ENCODE measurements around the gene HP1BP3.

Gene HP1BP3

GRCh38 chr1:20719871-20720620 is 67.1 kb downstream of the HP1BP3 start:
- TF ChIP-seq FOXM1 (IDR thresholded peaks at IDR 0.05; ENCODE audit: borderline replicate concordance, low read depth) (no peak), TAF1 (IDR thresholded peaks at IDR 0.05; ENCODE audit: low read depth) (no peak), CEBPB (IDR thresholded peaks at IDR 0.05) (no peak), TEAD4 (IDR thresholded peaks at IDR 0.05) (no peak)

- no peak for TF ChIP-seq NFIC (IDR thresholded peaks at IDR 0.05)
- no peak for TF ChIP-seq CREB1 (IDR thresholded peaks at IDR 0.05; ENCODE audit: low read depth)
- no peak for TF ChIP-seq REST (IDR thresholded peaks at IDR 0.05; ENCODE audit: low read depth)
- no peak for TF ChIP-seq RAD21 (IDR thresholded peaks at IDR 0.05; ENCODE audit: low read depth)
- no peak for TF ChIP-seq ZBTB7A (IDR thresholded peaks at IDR 0.05; ENCODE audit: low read depth)
- no peak for TF ChIP-seq EP300 (IDR thresholded peaks at IDR 0.05; ENCODE audit: borderline replicate concordance)
- no peak for TF ChIP-seq MAX (IDR thresholded peaks at IDR 0.05)
- TF ChIP-seq CEBPB (IDR thresholded peaks at IDR 0.05): no peak
- TF ChIP-seq USF1 (IDR thresholded peaks at IDR 0.05): no peak
- TF ChIP-seq TEAD4 (IDR thresholded peaks at IDR 0.05): no peak
- TF ChIP-seq TCF12 (IDR thresholded peaks at IDR 0.05; ENCODE audit: low read depth): no peak
- no peak for TF ChIP-seq YY1 (IDR thresholded peaks at IDR 0.05; ENCODE audit: low read depth)
- TF ChIP-seq FOXM1 (IDR thresholded peaks at IDR 0.05; ENCODE audit: borderline replicate concordance, low read depth): no peak
- no peak for TF ChIP-seq EGR1 (IDR thresholded peaks at IDR 0.05)
- no peak for TF ChIP-seq TAF1 (IDR thresholded peaks at IDR 0.05; ENCODE audit: low read depth)
Measured at GRCh38 chr1:20719261-20719660, 67.8 kb downstream of the HP1BP3 start.

- TF ChIP-seq CEBPB (IDR thresholded peaks at IDR 0.05) (no peak), FOXM1 (IDR thresholded peaks at IDR 0.05; ENCODE audit: borderline replicate concordance, low read depth) (no peak), ZBTB7A (IDR thresholded peaks at IDR 0.05; ENCODE audit: low read depth) (peak; percentile 77), CREB1 (IDR thresholded peaks at IDR 0.05; ENCODE audit: low read depth) (no peak; the same call in 1 of the 2 replicates), RAD21 (IDR thresholded peaks at IDR 0.05; ENCODE audit: low read depth) (no peak), EP300 (IDR thresholded peaks at IDR 0.05; ENCODE audit: borderline replicate concordance) (no peak), NFIC (IDR thresholded peaks at IDR 0.05) (no peak), MAX (IDR thresholded peaks at IDR 0.05) (peak; percentile 96), USF1 (IDR thresholded peaks at IDR 0.05) (peak; percentile 17; the same call in 1 of the 2 replicates), REST (IDR thresholded peaks at IDR 0.05; ENCODE audit: low read depth) (no peak), TEAD4 (IDR thresholded peaks at IDR 0.05) (no peak)
Measured at GRCh38 chr1:20717452-20718342, 69.4 kb downstream of the HP1BP3 start, which contains the start of gene KIF17. TSS of gene KIF17 (minus strand) at chr1:20718007. CDS start at chr1:20717706, 301 bp downstream.

- TF ChIP-seq EGR1 (IDR thresholded peaks at IDR 0.05) (no peak), TAF1 (IDR thresholded peaks at IDR 0.05; ENCODE audit: low read depth) (no peak)
Measured at GRCh38 chr1:20716232-20716631, 70.9 kb downstream of the HP1BP3 start.

GRCh38 chr1:20715406-20715805 is 71.7 kb downstream of the HP1BP3 start:
- TF ChIP-seq EGR1 (IDR thresholded peaks at IDR 0.05) (no peak), FOXM1 (IDR thresholded peaks at IDR 0.05; ENCODE audit: borderline replicate concordance, low read depth) (no peak)

GRCh38 chr1:20713440-20713839 is 73.7 kb downstream of the HP1BP3 start:
- TF ChIP-seq TAF1 (IDR thresholded peaks at IDR 0.05; ENCODE audit: low read depth) (no peak), CREB1 (IDR thresholded peaks at IDR 0.05; ENCODE audit: low read depth) (no peak), RAD21 (IDR thresholded peaks at IDR 0.05; ENCODE audit: low read depth) (no peak), USF1 (IDR thresholded peaks at IDR 0.05) (no peak), EGR1 (IDR thresholded peaks at IDR 0.05) (no peak), CEBPB (IDR thresholded peaks at IDR 0.05) (no peak), REST (IDR thresholded peaks at IDR 0.05; ENCODE audit: low read depth) (no peak), TCF12 (IDR thresholded peaks at IDR 0.05; ENCODE audit: low read depth) (no peak), MAX (IDR thresholded peaks at IDR 0.05) (no peak), YY1 (IDR thresholded peaks at IDR 0.05; ENCODE audit: low read depth) (no peak), TEAD4 (IDR thresholded peaks at IDR 0.05) (no peak), EP300 (IDR thresholded peaks at IDR 0.05; ENCODE audit: borderline replicate concordance) (no peak), NFIC (IDR thresholded peaks at IDR 0.05) (no peak), FOXM1 (IDR thresholded peaks at IDR 0.05; ENCODE audit: borderline replicate concordance, low read depth) (no peak), ZBTB7A (IDR thresholded peaks at IDR 0.05; ENCODE audit: low read depth) (no peak)
